GM19238 (cell line): ENCODE measurements around the gene ALDH3A2.
"Not testable (repeated sequence)": the region's sequence is repeated elsewhere in the genome, so short reads cannot be mapped to it uniquely, and the experiment has no call there.

ENCODE experiments used
- DNase-seq: peaks from one replicate; pipeline ENCODE4 v3.0.0; 2011; ENCODE audit warnings: low spot score; ENCODE audit not compliant: insufficient read length

ALDH3A2 gene

GRCh38 chr17:19650826-19651225 lies 2.3 kb downstream of the ALDH3A2 start:
- DNase-seq: no peak

- DNase-seq: no peak
Measured at GRCh38 chr17:19651451-19652238, 3.1 kb downstream of the ALDH3A2 start.

GRCh38 chr17:19652595-19652994 lies 4.0 kb downstream of the ALDH3A2 start:
- DNase-seq: no peak

- no peak for DNase-seq
Measured at GRCh38 chr17:19654342-19654886, 5.9 kb downstream of the ALDH3A2 start.

- DNase-seq: no peak
Measured at GRCh38 chr17:19654896-19655295, 6.3 kb downstream of the ALDH3A2 start.

GRCh38 chr17:19656336-19656735 lies 7.8 kb downstream of the ALDH3A2 start:
- DNase-seq: no peak

GRCh38 chr17:19656851-19657581 lies 8.5 kb downstream of the ALDH3A2 start:
- no peak for DNase-seq

- DNase-seq: no peak
Measured at GRCh38 chr17:19659366-19660177, 11.0 kb downstream of the ALDH3A2 start.

GRCh38 chr17:19660219-19660870 lies 11.8 kb downstream of the ALDH3A2 start:
- DNase-seq: no peak

- DNase-seq: no peak
Measured at GRCh38 chr17:19661121-19661520, 12.6 kb downstream of the ALDH3A2 start.

GRCh38 chr17:19663097-19663496 lies 14.5 kb downstream of the ALDH3A2 start:
- no peak for DNase-seq

GRCh38 chr17:19664136-19664820 lies 15.7 kb downstream of the ALDH3A2 start:
- DNase-seq: no peak

- no peak for DNase-seq
Measured at GRCh38 chr17:19664821-19665181, 16.2 kb downstream of the ALDH3A2 start.

- not testable (repeated sequence) for DNase-seq
Measured at GRCh38 chr17:19669680-19670079, 21.1 kb downstream of the ALDH3A2 start.

GRCh38 chr17:19670908-19671307 lies 22.4 kb downstream of the ALDH3A2 start:
- DNase-seq: no peak

- no peak for DNase-seq
Measured at GRCh38 chr17:19671433-19671832, 22.9 kb downstream of the ALDH3A2 start.

GRCh38 chr17:19672009-19672750 lies 23.6 kb downstream of the ALDH3A2 start:
- no peak for DNase-seq

GRCh38 chr17:19673623-19674022 lies 25.1 kb downstream of the ALDH3A2 start:
- DNase-seq: no peak

GRCh38 chr17:19676896-19677295 lies 28.3 kb downstream of the ALDH3A2 start:
- no peak for DNase-seq
